Epithelial cell of prostate (primary cell): ENCODE results near the gene MAPKBP1.

Source experiments
- DNase-seq: peaks from one replicate; pipeline ENCODE4 v3.0.0-alpha.2; 2011; ENCODE audit warnings: low read depth, low spot score
- H3K27ac ChIP-seq: fragments of 450-650 bp; 2 replicates; pipeline ENCODE4 v1.5.1; 2017; ENCODE audit warnings: mild to moderate bottlenecking

MAPKBP1 gene

DNA sequence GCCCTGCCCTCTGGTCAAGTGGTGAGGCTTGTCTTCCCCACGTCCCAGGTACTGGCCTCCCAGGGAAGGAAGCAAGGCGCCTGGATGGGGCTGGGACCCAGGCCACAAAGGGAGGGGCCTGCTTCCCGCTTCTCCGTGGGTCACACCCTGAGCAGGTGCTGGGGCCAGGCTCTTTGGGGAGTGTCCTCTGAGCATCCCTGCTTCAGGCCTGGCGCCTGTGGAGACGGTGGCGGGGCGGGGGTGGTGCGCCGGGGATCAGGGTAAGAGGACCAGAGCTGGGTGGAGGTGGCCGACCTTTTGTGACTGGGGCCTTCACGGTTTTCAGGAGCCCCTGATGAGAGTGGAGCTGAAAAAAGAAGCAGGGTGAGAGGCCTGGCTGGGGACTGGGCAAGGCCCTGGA, 67.9 kb downstream of the MAPKBP1 start:
- H3K27ac ChIP-seq: no peak overlapping the region

DNA sequence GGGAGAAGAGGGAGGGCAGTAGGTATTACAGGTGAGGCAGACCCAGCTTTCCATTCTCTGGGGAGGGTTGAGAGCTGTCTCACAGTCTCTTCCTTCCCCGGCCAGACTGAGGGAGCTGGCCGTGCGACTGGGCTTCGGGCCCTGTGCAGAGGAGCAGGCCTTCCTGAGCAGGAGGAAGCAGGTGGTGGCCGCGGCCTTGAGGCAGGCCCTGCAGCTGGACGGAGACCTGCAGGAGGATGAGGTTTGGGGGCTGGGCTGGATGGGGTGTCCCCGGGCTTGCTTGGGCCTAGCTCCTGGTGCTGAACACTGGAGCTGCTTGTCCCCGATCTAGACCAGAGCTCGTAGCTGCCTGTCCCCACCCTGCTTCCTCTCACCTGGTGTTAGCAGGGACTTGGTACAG, 69.3 kb downstream of the MAPKBP1 start:
- no peak for DNase-seq
- H3K27ac ChIP-seq: no peak overlapping the region

More for the DNA sequence above, 67.9 kb downstream of the MAPKBP1 start:
- DNase-seq: no peak

DNA sequence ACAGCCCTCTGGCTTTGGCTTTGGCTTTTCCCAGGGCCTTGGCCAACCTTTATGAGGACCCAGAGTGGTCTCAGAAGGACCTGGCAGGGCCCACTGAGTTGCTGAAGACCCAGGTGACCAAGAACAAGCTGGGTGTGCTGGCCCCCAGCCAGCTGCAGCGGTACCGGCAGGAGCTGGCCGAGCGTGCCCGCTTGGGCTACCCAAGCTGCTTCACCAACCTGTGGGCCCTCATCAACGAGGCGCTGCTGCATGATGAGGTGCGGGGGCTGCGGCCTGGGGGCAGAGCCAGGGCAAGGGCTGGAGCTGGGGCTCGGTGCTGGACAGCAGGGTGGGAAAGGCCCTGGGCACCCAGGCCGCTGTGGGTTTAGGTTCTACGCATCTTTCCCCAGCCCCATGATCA, 70.5 kb downstream of the MAPKBP1 start:
- DNase-seq: no peak
- H3K27ac ChIP-seq: no peak overlapping the region

DNA sequence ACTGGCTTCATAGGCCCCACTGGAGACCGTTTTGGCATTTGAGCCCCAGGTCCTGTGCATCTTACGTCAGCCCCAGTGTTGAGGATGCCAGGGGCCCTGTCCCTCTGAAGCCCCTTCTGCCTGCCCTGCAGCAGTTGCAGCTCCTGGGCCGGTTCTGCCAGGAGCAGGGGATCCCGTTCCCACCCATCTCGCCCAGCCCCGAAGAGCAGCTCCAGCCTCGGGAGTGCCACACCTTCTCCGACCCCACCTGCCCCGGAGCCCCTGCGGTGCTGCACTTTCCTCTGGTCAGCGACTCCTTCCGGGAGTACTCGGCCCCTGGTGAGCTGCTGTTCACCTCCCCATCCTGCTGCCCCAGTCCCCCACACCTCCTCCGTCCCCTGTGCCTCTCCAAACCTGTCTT, 72.9 kb downstream of the MAPKBP1 start:
- H3K27ac ChIP-seq: no peak overlapping the region
- DNase-seq: no peak

DNA sequence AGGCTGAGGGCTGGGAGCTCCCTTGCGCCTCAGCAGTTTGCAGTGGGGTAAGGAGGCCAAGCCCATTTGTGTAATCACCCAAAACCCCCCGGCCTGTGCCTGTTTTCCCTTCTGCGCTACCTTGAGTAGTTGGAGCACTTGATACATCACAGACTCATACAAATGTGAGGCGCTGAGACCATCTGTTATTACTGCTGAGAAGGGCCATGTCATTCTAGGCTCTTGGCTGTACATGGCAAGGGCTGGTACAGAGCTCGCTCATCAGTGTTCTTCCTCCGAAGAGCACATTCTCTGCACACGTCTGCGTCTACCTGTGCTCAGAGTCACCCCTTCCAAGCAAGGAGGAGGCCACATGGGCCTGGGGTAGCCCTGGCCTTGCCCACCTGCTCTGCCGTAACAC, 73.7 kb downstream of the MAPKBP1 start:
- DNase-seq: no peak
- H3K27ac ChIP-seq: no peak overlapping the region

DNA sequence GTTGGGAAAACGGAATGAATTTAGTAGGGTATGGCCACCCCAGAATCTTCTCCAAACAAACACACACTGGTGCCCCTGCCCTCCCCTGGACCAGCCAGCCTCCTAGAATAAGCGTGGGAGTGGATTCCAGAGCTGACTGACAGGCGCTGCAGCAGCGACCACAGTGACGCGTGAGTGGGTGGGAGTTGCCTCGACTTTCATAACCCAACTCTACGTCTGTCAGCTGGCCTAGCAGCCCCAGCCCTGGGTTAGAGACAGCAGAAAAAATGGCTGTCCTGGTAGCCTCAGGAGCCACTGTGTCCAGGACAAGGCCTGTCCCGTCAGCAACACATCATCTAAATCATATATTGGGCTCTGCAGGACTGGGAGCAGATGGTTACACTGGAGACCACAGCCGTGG, 74.3 kb downstream of the MAPKBP1 start:
- DNase-seq: no peak
- no peak overlapping the region for H3K27ac ChIP-seq

GRCh38 chr15:41849204-41849603, 74.9 kb downstream of the MAPKBP1 start:
- DNase-seq: no peak
- H3K27ac ChIP-seq: peak overlapping the region; percentile 28

DNA sequence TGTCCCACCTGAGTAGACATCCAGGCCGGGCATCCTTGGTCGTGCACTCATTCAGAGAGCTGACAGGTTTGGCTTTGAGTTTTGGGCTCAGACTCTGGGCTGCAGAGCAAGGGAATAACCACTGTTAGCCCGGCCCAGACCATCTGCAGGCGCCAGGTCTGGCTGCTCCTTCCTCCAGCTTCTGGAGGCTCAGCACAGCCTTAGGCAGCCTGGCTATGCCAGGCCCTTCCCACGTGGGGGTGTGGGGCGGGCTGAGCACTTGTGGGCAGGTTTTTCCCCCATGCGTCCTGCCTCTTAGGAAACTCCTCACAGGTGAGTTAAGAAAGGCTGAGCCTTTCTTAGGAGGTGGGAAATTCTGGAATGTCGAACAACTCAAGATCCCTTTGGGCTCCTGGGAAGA, 75.6 kb downstream of the MAPKBP1 start:
- no peak for DNase-seq
- H3K27ac ChIP-seq: peak overlapping the region; percentile 28

DNA sequence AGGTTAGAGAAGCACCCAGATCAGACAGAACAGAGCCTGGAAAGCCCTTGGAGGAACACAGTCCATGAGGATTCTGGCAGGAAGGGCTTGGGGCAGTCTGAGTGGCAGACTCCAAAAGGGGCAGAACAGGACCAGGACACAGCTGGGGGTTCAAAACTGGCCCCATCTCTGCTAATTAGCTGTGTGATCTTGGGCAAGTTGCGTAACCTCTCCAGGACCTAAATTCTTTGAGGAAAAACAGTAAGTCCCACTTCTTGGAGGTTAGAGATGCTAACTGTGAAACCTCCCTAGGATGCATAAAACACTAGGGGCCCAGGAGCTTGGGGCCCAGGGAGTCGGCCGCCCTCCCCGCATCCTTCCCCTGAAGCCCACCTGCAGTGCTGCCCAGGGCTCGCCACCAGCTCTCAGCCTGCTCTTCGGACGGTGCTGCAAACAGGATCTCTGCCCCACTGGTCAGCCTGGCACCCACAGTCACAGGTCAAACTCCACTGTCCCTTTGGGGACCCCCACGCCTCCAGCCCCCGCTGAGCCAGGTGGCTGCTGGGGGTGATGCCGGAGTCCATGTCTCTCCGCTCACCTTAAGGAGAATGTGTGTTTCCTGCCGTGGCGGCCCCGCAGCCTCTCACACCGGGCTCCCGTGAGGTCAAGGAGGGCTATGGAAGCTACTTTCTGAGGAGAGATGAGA, 76.3 kb downstream of the MAPKBP1 start:
- no peak for DNase-seq
- H3K27ac ChIP-seq: peak overlapping the region; percentile 28

DNA sequence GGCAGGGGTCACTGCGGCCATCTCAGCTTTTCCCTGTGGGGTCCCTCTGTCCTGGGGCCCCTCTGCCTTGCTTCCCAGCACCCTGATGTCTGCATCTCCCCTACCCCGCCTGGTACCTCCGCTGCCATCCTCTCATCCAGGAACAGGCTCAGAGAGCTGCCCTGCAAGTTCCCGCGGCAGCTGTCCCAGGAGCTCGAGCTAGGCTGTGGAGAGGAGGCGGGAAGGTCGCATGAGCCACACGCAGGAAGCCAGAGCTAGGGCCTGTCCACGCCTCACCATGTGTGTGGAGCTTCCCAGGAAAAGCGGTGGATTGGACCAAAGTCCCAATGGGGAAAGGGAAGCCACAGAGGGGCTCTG, 76.9 kb downstream of the MAPKBP1 start:
- no peak for DNase-seq
- no peak overlapping the region for H3K27ac ChIP-seq

GRCh38 chr15:41851755-41852370, 77.6 kb downstream of the MAPKBP1 start:
- no peak overlapping the region for H3K27ac ChIP-seq
- no peak for DNase-seq

DNA sequence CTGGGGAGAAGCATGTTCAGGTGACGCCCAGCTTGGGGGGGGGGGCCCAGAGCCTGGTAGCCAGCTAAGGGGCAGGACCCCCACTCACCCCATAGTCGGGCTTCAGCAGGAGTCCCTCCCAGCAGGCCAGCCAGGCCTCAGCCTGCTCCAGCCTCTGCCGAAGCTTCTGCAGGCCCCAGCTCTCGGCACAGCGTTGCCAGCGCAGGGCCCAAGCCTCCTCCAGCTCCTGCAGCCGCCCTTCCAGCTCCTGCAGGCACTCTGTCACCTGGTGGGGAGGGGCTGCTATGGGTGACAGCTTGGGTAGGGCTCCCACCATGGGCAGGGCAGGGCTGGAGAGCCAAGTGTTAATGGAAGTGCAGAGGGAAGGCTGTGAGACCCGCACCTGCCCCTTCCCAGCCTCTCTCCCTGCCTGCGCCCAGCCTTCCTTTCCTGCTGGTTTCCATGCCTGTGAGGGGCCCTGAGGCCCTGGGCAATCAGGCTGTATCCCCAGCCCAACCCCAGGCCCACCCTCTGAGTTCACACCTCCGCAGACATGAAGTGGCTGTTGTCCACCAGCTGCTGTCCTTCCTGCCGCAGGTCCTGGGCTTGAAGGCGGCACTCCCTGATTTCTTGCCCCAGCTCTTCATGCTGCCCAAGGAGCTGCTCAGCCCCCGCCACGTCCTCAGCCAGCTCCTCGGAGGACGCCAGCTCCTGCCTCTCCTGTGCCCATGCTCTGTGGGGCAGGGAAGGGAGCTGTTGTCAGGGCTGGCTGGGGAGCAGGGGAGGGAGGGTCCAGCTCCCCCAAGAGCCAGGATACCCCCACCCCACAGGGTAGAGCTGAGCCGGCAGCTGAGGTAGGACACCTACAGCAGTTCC, 78.7 kb downstream of the MAPKBP1 start:
- DNase-seq: no peak
- no peak overlapping the region for H3K27ac ChIP-seq

DNA sequence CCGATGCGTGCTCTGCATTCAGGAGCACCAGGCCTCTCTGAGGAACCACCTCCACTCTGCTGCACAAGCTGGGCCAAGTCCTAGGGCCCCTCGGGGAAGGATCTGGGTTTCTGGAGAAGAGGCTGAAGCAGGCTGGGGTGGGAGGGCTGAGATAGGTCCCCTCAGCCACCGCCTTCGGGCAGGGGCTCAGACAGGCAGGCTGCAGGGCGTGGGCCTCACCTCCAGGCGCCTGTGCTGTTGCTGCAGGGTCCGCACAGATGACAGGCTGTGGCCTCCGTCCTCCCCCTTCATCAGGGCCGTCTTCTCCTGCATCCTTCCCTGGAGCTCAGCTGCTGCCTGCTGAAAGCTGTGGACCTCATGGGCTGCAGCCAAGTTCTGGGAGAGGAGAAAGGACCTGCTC, 79.5 kb downstream of the MAPKBP1 start:
- DNase-seq: no peak
- no peak overlapping the region for H3K27ac ChIP-seq

GRCh38 chr15:41854443-41854842, 80.2 kb downstream of the MAPKBP1 start:
- H3K27ac ChIP-seq: no peak overlapping the region
- no peak for DNase-seq

GRCh38 chr15:41855261-41855961, 81.1 kb downstream of the MAPKBP1 start:
- H3K27ac ChIP-seq: no peak overlapping the region
- no peak for DNase-seq

DNA sequence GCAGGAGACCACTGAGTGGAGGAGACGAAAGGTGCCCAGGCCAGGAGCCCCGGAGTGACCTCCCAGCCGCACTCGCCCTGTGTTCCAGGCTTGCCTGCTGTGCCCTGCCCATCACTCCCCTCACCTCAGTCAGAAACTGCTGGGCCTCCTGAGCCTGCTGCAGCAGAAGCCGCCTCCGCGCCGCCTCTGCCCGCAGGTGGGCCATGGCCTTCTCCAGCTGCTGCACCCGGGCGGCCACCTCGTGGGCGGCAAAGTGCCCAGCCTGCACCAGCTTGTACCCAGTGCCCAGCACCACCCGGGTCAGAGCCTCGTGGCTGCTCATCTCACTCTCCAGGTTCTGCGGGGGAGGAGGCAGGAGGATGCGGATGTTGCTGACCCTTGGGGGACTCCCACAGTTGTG, 82.0 kb downstream of the MAPKBP1 start:
- H3K27ac ChIP-seq: no peak overlapping the region
- DNase-seq: no peak

DNA sequence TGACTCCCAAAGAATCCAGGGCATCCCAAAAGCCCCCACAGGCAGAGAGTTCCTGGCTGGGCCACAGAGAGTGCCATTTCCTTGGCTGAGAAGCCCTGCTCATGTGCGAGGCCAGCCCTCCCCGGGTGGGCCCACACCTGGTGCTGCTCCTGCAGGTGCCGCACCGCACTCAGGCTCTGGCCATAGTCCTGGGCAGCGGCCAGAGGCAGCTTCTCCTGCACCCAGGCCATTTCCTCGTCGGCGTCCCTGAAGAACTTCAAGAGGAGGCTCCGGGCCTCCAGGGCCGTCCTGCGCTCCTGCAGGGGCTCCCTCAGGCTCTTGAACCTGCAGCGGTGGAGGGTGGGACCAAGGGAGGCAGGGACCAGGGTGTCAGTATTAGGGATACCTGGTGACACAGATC, 82.4 kb downstream of the MAPKBP1 start:
- DNase-seq: no peak
- H3K27ac ChIP-seq: no peak overlapping the region

DNA sequence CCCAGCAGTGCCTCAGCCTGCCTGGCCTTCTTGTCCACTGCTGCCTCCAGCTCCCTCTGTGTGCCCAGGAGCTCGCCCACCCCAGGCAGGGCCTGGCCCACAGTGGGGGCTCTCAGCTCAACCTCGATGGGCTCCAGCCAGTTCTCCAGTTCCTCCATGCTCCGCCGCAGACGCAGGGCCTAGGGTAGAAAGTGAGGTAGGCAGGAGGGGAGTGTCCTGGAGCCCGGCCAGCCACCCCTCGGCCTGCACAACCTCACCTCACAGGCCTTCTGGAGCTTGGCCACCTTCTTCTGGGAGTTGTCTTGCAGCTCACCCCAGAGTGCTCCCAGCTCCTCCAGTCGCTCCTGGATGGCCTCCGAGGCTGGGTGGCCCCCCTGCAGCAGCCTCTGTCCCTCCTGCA, 83.0 kb downstream of the MAPKBP1 start:
- H3K27ac ChIP-seq: no peak overlapping the region
- DNase-seq: no peak

DNA sequence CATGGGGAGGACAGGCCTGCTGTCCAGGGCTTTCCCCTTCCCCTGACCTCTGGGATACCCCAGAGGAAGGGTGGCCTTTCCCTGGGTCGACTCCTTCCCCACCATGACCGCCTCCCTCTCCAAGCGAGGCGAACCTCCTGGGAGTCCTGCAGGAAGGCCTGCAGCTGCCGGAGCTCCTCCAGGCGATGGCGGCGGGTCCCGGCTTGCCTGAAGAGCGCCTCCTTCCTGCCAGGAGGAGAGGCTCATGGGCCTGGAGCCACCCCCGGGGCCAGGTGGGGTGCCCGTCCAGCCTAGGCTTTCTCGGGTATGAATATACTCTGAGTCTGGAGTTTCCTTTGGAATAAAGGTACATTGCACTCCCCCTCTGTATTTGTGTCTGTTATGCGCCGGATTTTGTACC, 84.5 kb downstream of the MAPKBP1 start:
- DNase-seq: no peak
- H3K27ac ChIP-seq: no peak overlapping the region

- no peak overlapping the region for H3K27ac ChIP-seq
- DNase-seq: no peak
These were observed 86.0 kb downstream of the MAPKBP1 start for GRCh38 chr15:41860049-41860828.
